GM19238 (cell line): ENCODE data around the gene OIP5.
"Not testable (repeated sequence)": the region's sequence is repeated elsewhere in the genome, so short reads cannot be mapped to it uniquely, and the experiment has no call there.

Experiments used
- DNase-seq: peaks from one replicate; pipeline ENCODE4 v3.0.0; 2011; ENCODE audit warnings: low spot score; ENCODE audit not compliant: insufficient read length

Gene OIP5

GRCh38 chr15:41260924-41261323, 71.5 kb downstream of the OIP5 start:
- not testable (repeated sequence) for DNase-seq

- DNase-seq = no peak
Observed at GRCh38 chr15:41259546-41260189, 72.7 kb downstream of the OIP5 start.
